Endometrial microvascular endothelial cells (primary cell): ENCODE results near the gene PDZD7. TPM values are rescaled to one million over a fixed set of nuclear protein-coding genes. Genes with fewer than 3 reads are reported as not detected.

Source experiments
- in situ Hi-C: cut with HindIII; loops from 2 replicates; pipeline ENCODE4 v1.10.0; 2017; ENCODE audit warnings: low sequenced_read_pairs, low pct_unique_long_range_greater_than_20kb; ENCODE audit errors: inconsistent ontology term
- total RNA-seq: library from RNA; depleted of rRNA; stranded (reverse); fragments of >200 nt; gene quantifications from one replicate; pipeline ENCODE4 v1.2.3, GENCODE V29; 2015; ENCODE audit errors: inconsistent ontology term

PDZD7 gene
- total RNA-seq, 1 donor from 2014 or later, result 1.1 TPM

- in situ Hi-C loops, result no loop called here
Observed at GRCh38 chr10:101062232-101063049, 31.5 kb upstream of the PDZD7 start.

GRCh38 chr10:101061624-101062231 is 30.8 kb upstream of the PDZD7 start, which contains the start of gene KAZALD1:
KAZALD1 (plus strand) TSS chr10:101061989; CDS start chr10:101062593, 604 bp downstream.
- in situ Hi-C loops, result no loop called here

GRCh38 chr10:101060951-101061623 is 30.2 kb upstream of the PDZD7 start:
- in situ Hi-C loops, result no loop called here

GRCh38 chr10:101060036-101060950 is 29.4 kb upstream of the PDZD7 start:
- in situ Hi-C loops, result no loop called here

- in situ Hi-C loops, result no loop called here
Observed at GRCh38 chr10:101056365-101057151, 25.6 kb upstream of the PDZD7 start.

- in situ Hi-C loops, result no loop called here
Observed at GRCh38 chr10:101055411-101055810, 24.5 kb upstream of the PDZD7 start.

GRCh38 chr10:101054876-101055275 is 23.9 kb upstream of the PDZD7 start:
- in situ Hi-C loops, result no loop called here

GRCh38 chr10:101054351-101054750 is 23.4 kb upstream of the PDZD7 start:
- in situ Hi-C loops, result no loop called here

GRCh38 chr10:101053516-101053915 is 22.6 kb upstream of the PDZD7 start:
- in situ Hi-C loops, result no loop called here

GRCh38 chr10:101052285-101052684 is 21.4 kb upstream of the PDZD7 start:
- in situ Hi-C loops, result no loop called here

- in situ Hi-C loops, result no loop called here
Observed at GRCh38 chr10:101050208-101051069, 19.5 kb upstream of the PDZD7 start.

- in situ Hi-C loops, result no loop called here
Observed at GRCh38 chr10:101047961-101048892, 17.3 kb upstream of the PDZD7 start.

- in situ Hi-C loops, result no loop called here
Observed at GRCh38 chr10:101047268-101047667, 16.3 kb upstream of the PDZD7 start.

GRCh38 chr10:101046332-101047238 is 15.7 kb upstream of the PDZD7 start:
- in situ Hi-C loops, result no loop called here

- in situ Hi-C loops, result no loop called here
Observed at GRCh38 chr10:101044117-101044516, 13.2 kb upstream of the PDZD7 start.
